Measurements from ENCODE around the gene NAPG.

DNA sequence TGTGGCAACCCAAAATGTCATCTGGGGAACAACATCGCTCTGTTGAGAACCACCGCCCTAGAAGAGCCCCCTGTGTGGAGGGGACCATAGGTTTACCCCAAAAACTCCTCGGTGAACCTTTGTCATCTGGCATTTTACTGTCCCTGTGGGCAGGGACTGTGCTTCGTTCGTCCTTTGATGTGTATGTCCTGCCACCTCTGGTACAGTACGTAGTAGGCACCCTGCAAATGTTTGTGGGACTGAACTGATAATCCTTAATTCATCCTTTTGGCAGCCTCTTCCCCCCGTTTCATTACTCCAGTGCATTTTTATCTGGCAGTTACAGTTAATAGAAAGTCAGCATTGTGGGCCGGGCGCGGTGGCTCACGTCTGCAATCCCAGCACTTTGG lies 728 bp downstream of the NAPG start:
- TF ChIP-seq, protein P1, sequence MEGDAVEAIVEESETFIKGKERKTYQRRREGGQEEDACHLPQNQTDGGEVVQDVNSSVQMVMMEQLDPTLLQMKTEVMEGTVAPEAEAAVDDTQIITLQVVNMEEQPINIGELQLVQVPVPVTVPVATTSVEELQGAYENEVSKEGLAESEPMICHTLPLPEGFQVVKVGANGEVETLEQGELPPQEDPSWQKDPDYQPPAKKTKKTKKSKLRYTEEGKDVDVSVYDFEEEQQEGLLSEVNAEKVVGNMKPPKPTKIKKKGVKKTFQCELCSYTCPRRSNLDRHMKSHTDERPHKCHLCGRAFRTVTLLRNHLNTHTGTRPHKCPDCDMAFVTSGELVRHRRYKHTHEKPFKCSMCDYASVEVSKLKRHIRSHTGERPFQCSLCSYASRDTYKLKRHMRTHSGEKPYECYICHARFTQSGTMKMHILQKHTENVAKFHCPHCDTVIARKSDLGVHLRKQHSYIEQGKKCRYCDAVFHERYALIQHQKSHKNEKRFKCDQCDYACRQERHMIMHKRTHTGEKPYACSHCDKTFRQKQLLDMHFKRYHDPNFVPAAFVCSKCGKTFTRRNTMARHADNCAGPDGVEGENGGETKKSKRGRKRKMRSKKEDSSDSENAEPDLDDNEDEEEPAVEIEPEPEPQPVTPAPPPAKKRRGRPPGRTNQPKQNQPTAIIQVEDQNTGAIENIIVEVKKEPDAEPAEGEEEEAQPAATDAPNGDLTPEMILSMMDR (IDR thresholded peaks at IDR 0.05), result no peak
- no peak for TF ChIP-seq POLR2AphosphoS5 (IDR thresholded peaks at IDR 0.05; ENCODE audit: insufficient read depth in 1 of 2, low read depth in 1 of 2)
